ENCODE measurements around the gene TRIP11.

TRIP11 gene

DNA sequence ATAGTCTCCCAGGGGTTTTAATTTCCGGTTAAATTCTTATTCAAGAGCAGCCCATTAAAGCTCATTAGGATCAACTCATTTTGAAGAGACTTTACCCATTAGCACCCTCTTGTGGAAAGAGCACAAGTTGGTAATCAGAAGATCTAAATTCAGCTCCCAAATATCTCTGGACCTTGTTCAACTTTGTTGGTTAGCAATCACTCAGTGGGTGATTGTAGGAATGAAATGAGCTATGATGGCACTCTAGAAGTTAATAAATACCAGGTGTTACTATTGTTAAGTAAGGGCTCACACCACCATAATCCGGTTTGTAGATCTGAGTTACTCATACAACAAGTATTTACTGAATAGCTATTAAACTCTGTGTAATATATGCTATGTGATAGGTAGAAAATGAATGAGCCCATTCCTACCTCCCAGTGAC lies 42.9 kb downstream of the TRIP11 start:
- peak overlapping the region; percentile 64 for H3K9ac ChIP-seq (ENCODE audit: low read depth, low read length, poor library complexity, severe bottlenecking)
- no peaks in the 10 kb centered on the region for H3K27me3 ChIP-seq (ENCODE audit: insufficient read depth, low read length, poor library complexity, severe bottlenecking)
- H3K4me2 ChIP-seq (ENCODE audit: low read depth, low read length, poor library complexity, severe bottlenecking): peak overlapping the region; percentile 76
- no peaks in the 10 kb centered on the region for H3K9me2 ChIP-seq (replicated peaks; ENCODE audit: low read depth, low read length)
- H3K9me3 ChIP-seq (ENCODE audit: insufficient read depth, low read depth, low read length): no peaks in the 10 kb centered on the region
- H2AFZ ChIP-seq (ENCODE audit: low read length): no peak overlapping the region
- H3K4me3 ChIP-seq (ENCODE audit: low read length, poor library complexity, severe bottlenecking): peak overlapping the region; percentile 65
- H4K20me1 ChIP-seq (ENCODE audit: insufficient read depth, low read length, poor library complexity, severe bottlenecking): no peaks in the 10 kb centered on the region
- no peaks in the 10 kb centered on the region for H3K79me2 ChIP-seq (ENCODE audit: insufficient read depth, low read length)
- peaks cover 23% of the 10 kb centered on the region; the same call in 1 of the 2 replicates for H3F3A ChIP-seq (ENCODE audit: low read depth)
- peaks cover 18% of the 10 kb centered on the region for H3K36me3 ChIP-seq (ENCODE audit: insufficient read depth, low read length)
- peaks cover 44% of the 10 kb centered on the region for H3K4me1 ChIP-seq (ENCODE audit: insufficient read depth, low read length, poor library complexity, severe bottlenecking)
- TF ChIP-seq, protein P1, sequence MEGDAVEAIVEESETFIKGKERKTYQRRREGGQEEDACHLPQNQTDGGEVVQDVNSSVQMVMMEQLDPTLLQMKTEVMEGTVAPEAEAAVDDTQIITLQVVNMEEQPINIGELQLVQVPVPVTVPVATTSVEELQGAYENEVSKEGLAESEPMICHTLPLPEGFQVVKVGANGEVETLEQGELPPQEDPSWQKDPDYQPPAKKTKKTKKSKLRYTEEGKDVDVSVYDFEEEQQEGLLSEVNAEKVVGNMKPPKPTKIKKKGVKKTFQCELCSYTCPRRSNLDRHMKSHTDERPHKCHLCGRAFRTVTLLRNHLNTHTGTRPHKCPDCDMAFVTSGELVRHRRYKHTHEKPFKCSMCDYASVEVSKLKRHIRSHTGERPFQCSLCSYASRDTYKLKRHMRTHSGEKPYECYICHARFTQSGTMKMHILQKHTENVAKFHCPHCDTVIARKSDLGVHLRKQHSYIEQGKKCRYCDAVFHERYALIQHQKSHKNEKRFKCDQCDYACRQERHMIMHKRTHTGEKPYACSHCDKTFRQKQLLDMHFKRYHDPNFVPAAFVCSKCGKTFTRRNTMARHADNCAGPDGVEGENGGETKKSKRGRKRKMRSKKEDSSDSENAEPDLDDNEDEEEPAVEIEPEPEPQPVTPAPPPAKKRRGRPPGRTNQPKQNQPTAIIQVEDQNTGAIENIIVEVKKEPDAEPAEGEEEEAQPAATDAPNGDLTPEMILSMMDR (conservative IDR thresholded peaks at IDR 0.05; ENCODE audit: low read length): peak; percentile 83
- TF ChIP-seq EZH2phosphoT487 (IDR thresholded peaks at IDR 0.05; ENCODE audit: borderline replicate concordance): no peak

DNA sequence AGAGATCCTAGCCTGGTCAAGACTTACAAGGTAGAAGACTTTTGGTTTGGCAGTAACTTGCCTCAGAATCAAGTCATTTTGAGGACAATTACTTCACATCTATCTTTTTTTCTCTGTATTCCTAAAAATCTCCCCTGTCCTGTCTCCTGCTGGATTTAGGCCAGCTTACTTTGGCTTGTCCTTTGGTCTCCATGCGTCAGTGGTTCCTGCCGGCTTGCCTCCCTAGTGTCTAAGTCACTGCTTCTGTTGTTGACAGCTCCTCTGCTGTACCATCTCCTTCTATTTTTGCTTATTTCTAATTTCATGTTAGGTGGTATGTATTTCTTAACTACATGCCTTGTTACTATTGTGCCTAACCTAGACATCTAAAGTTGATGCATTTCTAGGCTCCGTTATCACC lies 52.7 kb downstream of the TRIP11 start:
- no peak overlapping the region for H3K9ac ChIP-seq (ENCODE audit: low read depth, low read length, poor library complexity, severe bottlenecking)
- no peaks in the 10 kb centered on the region for H3K27me3 ChIP-seq (ENCODE audit: insufficient read depth, low read length, poor library complexity, severe bottlenecking)
- H3K9me3 ChIP-seq (ENCODE audit: insufficient read depth, low read depth, low read length): no peaks in the 10 kb centered on the region
- no peaks in the 10 kb centered on the region for H3K79me2 ChIP-seq (ENCODE audit: insufficient read depth, low read length)
- H3K9me2 ChIP-seq (replicated peaks; ENCODE audit: low read depth, low read length): no peaks in the 10 kb centered on the region
- no peak overlapping the region for H3K4me2 ChIP-seq (ENCODE audit: low read depth, low read length, poor library complexity, severe bottlenecking)
- H2AFZ ChIP-seq (ENCODE audit: low read length): no peak overlapping the region
- peaks cover 11% of the 10 kb centered on the region for H3K4me1 ChIP-seq (ENCODE audit: insufficient read depth, low read length, poor library complexity, severe bottlenecking)
- no peaks in the 10 kb centered on the region for H4K20me1 ChIP-seq (ENCODE audit: insufficient read depth, low read length, poor library complexity, severe bottlenecking)
- no peak overlapping the region for H3K4me3 ChIP-seq (ENCODE audit: low read length, poor library complexity, severe bottlenecking)
- H3F3A ChIP-seq (ENCODE audit: low read depth): no peaks in the 10 kb centered on the region
- TF ChIP-seq EZH2phosphoT487 (IDR thresholded peaks at IDR 0.05; ENCODE audit: borderline replicate concordance): no peak
- H3K36me3 ChIP-seq (ENCODE audit: insufficient read depth, low read length): peaks cover 64% of the 10 kb centered on the region

DNA sequence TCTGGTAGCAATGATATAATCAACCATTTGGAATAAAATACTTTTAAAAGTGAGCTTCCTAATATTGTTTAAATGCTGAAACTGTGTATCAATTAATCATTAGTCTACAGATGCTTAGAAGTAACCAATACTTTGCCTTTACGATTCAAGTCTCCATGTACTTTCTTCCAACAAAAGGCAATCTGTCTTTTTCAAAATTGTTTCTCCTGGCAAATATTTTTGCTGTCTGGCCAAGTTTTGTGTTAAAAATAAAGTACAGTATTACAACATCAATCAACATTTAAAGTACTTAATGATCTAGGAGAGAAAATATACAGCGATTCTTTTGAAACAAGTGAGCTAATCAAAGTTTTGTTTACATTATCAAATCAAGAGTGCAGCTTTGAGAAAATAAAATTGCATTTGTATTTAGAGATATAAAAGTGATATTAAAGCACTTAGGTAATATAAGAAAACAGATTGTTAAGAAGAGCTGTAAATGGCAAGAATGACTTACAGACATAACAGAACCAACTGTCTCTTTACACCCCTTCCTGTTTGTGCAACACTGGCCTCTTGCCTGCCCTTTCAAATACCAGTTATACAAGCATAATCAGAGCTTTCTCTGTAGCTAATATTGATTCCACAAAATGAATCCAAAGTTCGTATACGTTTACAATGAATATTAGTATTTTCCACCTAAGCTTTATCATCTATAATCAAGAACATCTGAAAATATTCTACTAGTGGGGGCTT lies 54.2 kb downstream of the TRIP11 start:
- Histone ChIP-seq H3K27me3 (ENCODE audit: insufficient read depth, low read length, poor library complexity, severe bottlenecking) (no peaks in the 10 kb centered on the region), H3K9me2 (replicated peaks; ENCODE audit: low read depth, low read length) (no peaks in the 10 kb centered on the region), H3K4me2 (ENCODE audit: low read depth, low read length, poor library complexity, severe bottlenecking) (peak overlapping the region; percentile 22), H3K36me3 (ENCODE audit: insufficient read depth, low read length) (peaks cover 50% of the 10 kb centered on the region), H3K9ac (ENCODE audit: low read depth, low read length, poor library complexity, severe bottlenecking) (no peak overlapping the region), H2AFZ (ENCODE audit: low read length) (no peak overlapping the region), H3K79me2 (ENCODE audit: insufficient read depth, low read length) (no peaks in the 10 kb centered on the region), H3F3A (ENCODE audit: low read depth) (no peaks in the 10 kb centered on the region), H3K4me3 (ENCODE audit: low read length, poor library complexity, severe bottlenecking) (no peak overlapping the region), H4K20me1 (ENCODE audit: insufficient read depth, low read length, poor library complexity, severe bottlenecking) (no peaks in the 10 kb centered on the region), H3K9me3 (ENCODE audit: insufficient read depth, low read depth, low read length) (no peaks in the 10 kb centered on the region), H3K4me1 (ENCODE audit: insufficient read depth, low read length, poor library complexity, severe bottlenecking) (peaks cover 11% of the 10 kb centered on the region)
- TF ChIP-seq EZH2phosphoT487 (IDR thresholded peaks at IDR 0.05; ENCODE audit: borderline replicate concordance): no peak
- TF ChIP-seq, protein P1 (conservative IDR thresholded peaks at IDR 0.05; ENCODE audit: low read length): no peak

DNA sequence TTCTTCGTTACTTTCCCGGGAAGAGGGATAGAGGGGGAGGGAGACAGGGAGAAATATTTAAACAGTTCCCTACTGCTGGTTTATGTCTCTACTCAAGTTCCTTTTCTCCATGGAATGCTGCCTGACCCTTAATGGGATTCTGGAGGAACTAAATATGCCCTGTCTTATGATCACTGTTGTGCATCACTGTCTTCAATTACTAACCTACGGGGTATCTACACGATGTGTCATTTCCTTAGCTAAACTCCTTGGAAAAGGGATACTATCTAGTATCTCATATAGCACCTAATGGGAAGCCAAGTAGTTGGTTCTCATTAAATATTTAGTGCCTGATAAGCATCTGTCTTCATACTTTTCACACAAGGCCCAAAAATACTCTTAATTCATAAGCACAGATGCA lies 54.9 kb downstream of the TRIP11 start:
- H3F3A ChIP-seq (ENCODE audit: low read depth): no peaks in the 10 kb centered on the region
- TF ChIP-seq, protein P1 (conservative IDR thresholded peaks at IDR 0.05; ENCODE audit: low read length): no peak
- TF ChIP-seq EZH2phosphoT487 (IDR thresholded peaks at IDR 0.05; ENCODE audit: borderline replicate concordance): no peak
- H3K9me3 ChIP-seq (ENCODE audit: insufficient read depth, low read depth, low read length): no peaks in the 10 kb centered on the region
- H4K20me1 ChIP-seq (ENCODE audit: insufficient read depth, low read length, poor library complexity, severe bottlenecking): no peaks in the 10 kb centered on the region
- no peak overlapping the region for H3K9ac ChIP-seq (ENCODE audit: low read depth, low read length, poor library complexity, severe bottlenecking)
- no peak overlapping the region for H2AFZ ChIP-seq (ENCODE audit: low read length)
- H3K27me3 ChIP-seq (ENCODE audit: insufficient read depth, low read length, poor library complexity, severe bottlenecking): no peaks in the 10 kb centered on the region
- no peaks in the 10 kb centered on the region for H3K79me2 ChIP-seq (ENCODE audit: insufficient read depth, low read length)
- H3K9me2 ChIP-seq (replicated peaks; ENCODE audit: low read depth, low read length): no peaks in the 10 kb centered on the region
- no peak overlapping the region for H3K4me3 ChIP-seq (ENCODE audit: low read length, poor library complexity, severe bottlenecking)
- peaks cover 53% of the 10 kb centered on the region for H3K36me3 ChIP-seq (ENCODE audit: insufficient read depth, low read length)
- no peak overlapping the region for H3K4me2 ChIP-seq (ENCODE audit: low read depth, low read length, poor library complexity, severe bottlenecking)
- H3K4me1 ChIP-seq (ENCODE audit: insufficient read depth, low read length, poor library complexity, severe bottlenecking): peaks cover 11% of the 10 kb centered on the region
